Upper lobe of left lung (tissue), 6 donors: ENCODE data around the gene TP63. TPM values are rescaled to one million over a fixed set of nuclear protein-coding genes. Genes with fewer than 3 reads are reported as not detected.

Experiments
- ATAC-seq, 2 donors: fragments of 200-7000 bp; cut with Tn5 transposase; one replicate each; pipeline ENCODE4 v1.9.1; 2022; ENCODE audit warnings: mild to moderate bottlenecking in 2 of 2, moderate library complexity in 2 of 2; ENCODE audit not compliant: low FRiP score in 2 of 2
- DNase-seq, 2 donors: peaks; one replicate each; pipeline ENCODE4 v3.0.0-alpha.2; 2019 to 2020
- H3K27ac ChIP-seq, 4 donors: fragments of 200-600 bp; sonication (generic); one replicate each; pipeline ENCODE4 v1.5.1; 2016 to 2019
- H3K27me3 ChIP-seq, 4 donors: fragments of 200-600 bp; sonication (generic); one replicate each; pipeline ENCODE4 v1.5.1; 2017 to 2019
- H3K36me3 ChIP-seq, 4 donors: fragments of 200-600 bp; sonication (generic); one replicate each; pipeline ENCODE4 v1.5.1; 2016 to 2019
- H3K4me1 ChIP-seq, 4 donors: fragments of 200-600 bp; sonication (generic); one replicate each; pipeline ENCODE4 v1.5.1; 2018 to 2019
- H3K4me3 ChIP-seq, 4 donors: fragments of 200-600 bp; sonication (generic); one replicate each; pipeline ENCODE4 v1.5.1; 2017 to 2019; ENCODE audit warnings: mild to moderate bottlenecking in 2 of 4, moderate library complexity in 1 of 4
- H3K9me3 ChIP-seq, 4 donors: fragments of 200-600 bp; sonication (generic); one replicate each; pipeline ENCODE4 v1.5.1; 2018 to 2019
- CTCF ChIP-seq, 6 experiments: fragments of 450-650 bp in 4 of 6; fragments of 200-600 bp in 2 of 6; sonication (generic) in 2 of 6; IDR thresholded peaks; one replicate each; pipeline ENCODE4 v1.5.1; 2016 to 2019; ENCODE audit warnings: antibody characterized with exemption in 6 of 6
- EP300 ChIP-seq, 4 donors: sonication (generic); formaldehyde crosslinking; IDR thresholded peaks; one replicate each; pipeline ENCODE4 v1.5.1; 2017; ENCODE audit warnings: antibody characterized with exemption in 4 of 4, control low read depth in 2 of 4
- POLR2A ChIP-seq, 4 donors: fragments of 450-650 bp; IDR thresholded peaks; one replicate each; pipeline ENCODE4 v1.5.1; 2016 to 2017; ENCODE audit warnings: antibody characterized with exemption in 4 of 4, mild to moderate bottlenecking in 2 of 4
- POLR2AphosphoS5 ChIP-seq, 2 donors: sonication (generic); formaldehyde crosslinking; IDR thresholded peaks; one replicate each; pipeline ENCODE4 v1.5.1; 2017; ENCODE audit warnings: antibody characterized with exemption in 2 of 2
- WGBS, 2 donors: methylation state at CpG; one replicate each; pipeline ENCODE4 v1.1.5; 2017 to 2018; 5-methylcytosine and 5-hydroxymethylcytosine counted together
- total RNA-seq, 6 donors: library from RNA; depleted of rRNA in 4 of 6; stranded (reverse); fragments of >200 nt in 4 of 6; gene quantifications; one replicate each; pipeline versions ENCODE4 v1.1.0 to v1.2.1, GENCODE V29; 2016 to 2021
- donor health status: DM: no; HTN: no; CAD: no; lungs with moderate emphysema.
- donor health status: DM: no; HTN: yes; CAD: no; lungs with severe emphysema.

Gene TP63
- total RNA-seq, 6 donors from 2014 or later = 1.0 to 8.8 (median 2.8) TPM

GRCh38 chr3:189869165-189869564 lies 238.0 kb downstream of the TP63 start:
- Histone ChIP-seq H3K36me3 (no peaks in the 10 kb centered on the region), H3K9me3 (no peaks in the 10 kb centered on the region), H3K27ac (no peak overlapping the region), H3K27me3 (no peaks in the 10 kb centered on the region), H3K4me1 (no peaks in the 10 kb centered on the region), H3K4me3 (no peak overlapping the region)
- DNase-seq = no peak
- ATAC-seq = no peak
- TF ChIP-seq POLR2AphosphoS5 (IDR thresholded peaks at IDR 0.05) (no peak), EP300 (IDR thresholded peaks at IDR 0.05) (no peak)
- WGBS, 2 donors = 88 to 90% methylated on average over 4 of the region's 4 CpGs

- no peak for TF ChIP-seq CTCF (IDR thresholded peaks at IDR 0.05)
- no peak for TF ChIP-seq POLR2AphosphoS5 (IDR thresholded peaks at IDR 0.05)
- TF ChIP-seq POLR2A (IDR thresholded peaks at IDR 0.05) = no peak
- TF ChIP-seq EP300 (IDR thresholded peaks at IDR 0.05) = no peak
- H3K27ac ChIP-seq = no peak overlapping the region
- no peak for ATAC-seq
- H3K9me3 ChIP-seq = no peaks in the 10 kb centered on the region
- WGBS, 2 donors = 72 to 84% methylated on average over 2 of the region's 2 CpGs
- DNase-seq = no peak
- H3K4me1 ChIP-seq = no peaks in the 10 kb centered on the region
- H3K4me3 ChIP-seq = no peak overlapping the region
- H3K36me3 ChIP-seq = no peaks in the 10 kb centered on the region
- no peaks in the 10 kb centered on the region for H3K27me3 ChIP-seq
Measured at GRCh38 chr3:189871418-189871817, 240.2 kb downstream of the TP63 start.

- TF ChIP-seq CTCF (IDR thresholded peaks at IDR 0.05) (no peak), EP300 (IDR thresholded peaks at IDR 0.05) (no peak), POLR2AphosphoS5 (IDR thresholded peaks at IDR 0.05) (no peak), POLR2A (IDR thresholded peaks at IDR 0.05) (no peak)
- no peaks in the 10 kb centered on the region for H3K36me3 ChIP-seq
- no peak for ATAC-seq
Measured at GRCh38 chr3:189883113-189883753, 252.0 kb downstream of the TP63 start.

GRCh38 chr3:189890496-189890895 lies 259.3 kb downstream of the TP63 start:
- 46 to 65% methylated on average over 4 of the region's 4 CpGs for WGBS, 2 donors
- Histone ChIP-seq H3K4me1 (no peaks in the 10 kb centered on the region), H3K4me3 (no peak overlapping the region), H3K27me3 (no peaks in the 10 kb centered on the region), H3K36me3 (no peaks in the 10 kb centered on the region), H3K27ac (no peak overlapping the region), H3K9me3 (no peaks in the 10 kb centered on the region)
- TF ChIP-seq EP300 (IDR thresholded peaks at IDR 0.05) (no peak), POLR2AphosphoS5 (IDR thresholded peaks at IDR 0.05) (no peak), CTCF (IDR thresholded peaks at IDR 0.05) (no peak), POLR2A (IDR thresholded peaks at IDR 0.05) (no peak)
- ATAC-seq (no peak), DNase-seq (no peak)

More at GRCh38 chr3:189883113-189883753, 252.0 kb downstream of the TP63 start:
- no peak overlapping the region for H3K27ac ChIP-seq
- WGBS, 2 donors = 63 to 64% methylated on average over 4 of the region's 4 CpGs
- no peaks in the 10 kb centered on the region for H3K9me3 ChIP-seq
- DNase-seq = no peak
- H3K4me3 ChIP-seq = no peak overlapping the region
- no peaks in the 10 kb centered on the region for H3K4me1 ChIP-seq
- H3K27me3 ChIP-seq = no peaks in the 10 kb centered on the region

GRCh38 chr3:189896533-189896932 lies 265.3 kb downstream of the TP63 start:
- Histone ChIP-seq H3K9me3 (no peaks in the 10 kb centered on the region), H3K4me1 (no peaks in the 10 kb centered on the region), H3K27ac (no peak overlapping the region), H3K36me3 (no peaks in the 10 kb centered on the region), H3K27me3 (no peaks in the 10 kb centered on the region), H3K4me3 (no peak overlapping the region)
- no peak for TF ChIP-seq POLR2AphosphoS5 (IDR thresholded peaks at IDR 0.05)
- 84 to 88% methylated on average over 3 of the region's 3 CpGs for WGBS, 2 donors
- DNase-seq = no peak
- ATAC-seq = no peak

- 78 to 89% methylated on average over 2 of the region's 2 CpGs for WGBS, 2 donors
Measured at GRCh38 chr3:189897406-189897805, 266.2 kb downstream of the TP63 start.

More at GRCh38 chr3:189897406-189897805, 266.2 kb downstream of the TP63 start:
- TF ChIP-seq EP300 (IDR thresholded peaks at IDR 0.05) = no peak
- TF ChIP-seq POLR2A (IDR thresholded peaks at IDR 0.05) = no peak
- no peak for TF ChIP-seq CTCF (IDR thresholded peaks at IDR 0.05)
- TF ChIP-seq POLR2AphosphoS5 (IDR thresholded peaks at IDR 0.05) = no peak
- Histone ChIP-seq H3K4me1 (no peaks in the 10 kb centered on the region), H3K36me3 (no peaks in the 10 kb centered on the region), H3K27ac (no peak overlapping the region), H3K27me3 (no peaks in the 10 kb centered on the region), H3K4me3 (no peak overlapping the region), H3K9me3 (no peaks in the 10 kb centered on the region)
- DNase-seq (no peak), ATAC-seq (no peak)
